SH-SY5Y (cell line): ENCODE data around the gene AIMP2.
"Not testable (repeated sequence)": the region's sequence is repeated elsewhere in the genome, so short reads cannot be mapped to it uniquely, and the experiment has no call there.

Experiments
- GATA2 ChIP-seq: IDR thresholded peaks from 2 replicates; pipeline ENCODE4 v1.6.1; 2011; ENCODE audit warnings: mild to moderate bottlenecking, low read depth, low read length
- GATA3 ChIP-seq: IDR thresholded peaks from 2 replicates; pipeline ENCODE4 v1.6.1; 2011; ENCODE audit warnings: low read depth, mild to moderate bottlenecking, low read length, moderate library complexity

AIMP2 gene

DNA sequence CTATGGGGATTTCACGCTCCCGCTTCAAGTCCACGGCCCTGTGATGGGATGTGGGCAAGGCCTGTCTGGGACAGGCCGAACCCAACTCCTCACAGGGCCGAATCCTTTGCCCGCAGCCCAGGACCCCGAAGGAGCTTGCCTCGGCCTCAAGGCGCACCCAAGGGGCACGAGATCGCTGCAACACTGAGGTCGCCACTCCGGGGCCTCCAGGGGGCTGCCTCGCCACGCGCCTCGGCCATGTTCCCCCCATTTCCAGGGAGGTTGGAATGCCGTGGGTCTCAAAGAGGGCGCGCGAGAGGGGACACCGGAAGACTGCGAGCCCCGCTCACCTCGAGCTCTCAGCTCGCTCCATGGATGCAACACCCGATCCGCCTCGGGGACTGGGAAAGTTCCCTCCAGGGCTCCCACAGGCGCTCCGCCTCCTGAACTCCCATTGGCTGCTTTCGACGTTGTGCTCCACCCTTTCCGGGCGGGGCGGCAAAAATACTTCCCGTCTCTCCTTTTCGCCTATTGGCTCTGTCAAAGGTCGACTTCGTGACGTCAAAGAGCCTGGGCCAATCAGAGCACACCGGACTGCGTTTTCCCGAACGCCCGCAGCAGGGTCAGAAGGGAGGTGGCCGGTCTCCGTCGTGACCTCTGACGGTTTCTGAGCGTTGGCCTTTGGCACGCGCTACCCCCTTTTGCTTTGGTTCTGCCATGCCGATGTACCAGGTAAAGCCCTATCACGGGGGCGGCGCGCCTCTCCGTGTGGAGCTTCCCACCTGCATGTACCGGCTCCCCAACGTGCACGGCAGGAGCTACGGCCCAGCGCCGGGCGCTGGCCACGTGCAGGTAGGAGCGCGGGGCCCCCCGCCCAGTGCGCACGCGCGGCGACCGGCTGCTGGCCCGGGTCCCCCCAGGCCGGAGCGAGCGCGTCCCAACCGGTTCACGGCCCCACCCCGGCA lies at the start of gene AIMP2, which contains the start of gene PMS2:
Gene AIMP2 (plus strand): TSS at position 605 of the 944 bp plus-strand sequence. CDS start 92 bp downstream, at position 697.
Gene PMS2 (minus strand): TSS at position 382 of the 944 bp plus-strand sequence. CDS start 30 bp downstream, at position 352.
- no peak for TF ChIP-seq GATA3
- no peak for TF ChIP-seq GATA2

DNA sequence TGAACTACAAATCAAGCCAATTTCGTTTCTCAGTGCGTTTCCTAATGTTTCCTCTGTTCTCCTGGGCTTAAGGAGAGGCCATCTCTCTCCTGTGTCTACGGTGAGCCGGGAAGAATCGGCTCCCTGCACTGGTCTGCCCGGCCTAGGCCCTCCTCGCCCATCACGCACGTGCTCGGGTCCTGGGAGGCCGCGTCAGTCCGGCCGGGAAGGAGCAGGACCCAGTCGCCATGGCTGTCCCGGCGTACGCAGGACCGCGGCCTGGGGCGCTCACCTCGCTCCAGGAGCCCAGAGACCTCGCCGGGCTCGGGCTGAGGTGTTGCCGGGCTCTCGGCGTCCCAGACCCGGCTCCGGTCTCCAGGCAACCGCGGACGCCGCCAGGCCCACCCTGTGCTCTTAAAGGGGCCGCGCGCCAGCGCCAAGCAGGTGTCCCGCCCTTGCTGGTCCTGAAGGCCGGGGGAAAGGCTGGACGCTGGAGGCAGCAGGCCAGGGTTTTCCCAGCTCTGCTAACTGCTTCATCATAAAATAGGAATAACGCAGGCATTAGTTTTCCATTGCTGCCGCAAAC lies 38.6 kb upstream of the AIMP2 start, which contains the start of gene RSPH10B:
Gene RSPH10B (minus strand): TSS at position 343 of the 565 bp plus-strand sequence. CDS start 3,573 bp downstream, outside the sequence.
- TF ChIP-seq GATA2, GATA3: not testable (repeated sequence)

DNA sequence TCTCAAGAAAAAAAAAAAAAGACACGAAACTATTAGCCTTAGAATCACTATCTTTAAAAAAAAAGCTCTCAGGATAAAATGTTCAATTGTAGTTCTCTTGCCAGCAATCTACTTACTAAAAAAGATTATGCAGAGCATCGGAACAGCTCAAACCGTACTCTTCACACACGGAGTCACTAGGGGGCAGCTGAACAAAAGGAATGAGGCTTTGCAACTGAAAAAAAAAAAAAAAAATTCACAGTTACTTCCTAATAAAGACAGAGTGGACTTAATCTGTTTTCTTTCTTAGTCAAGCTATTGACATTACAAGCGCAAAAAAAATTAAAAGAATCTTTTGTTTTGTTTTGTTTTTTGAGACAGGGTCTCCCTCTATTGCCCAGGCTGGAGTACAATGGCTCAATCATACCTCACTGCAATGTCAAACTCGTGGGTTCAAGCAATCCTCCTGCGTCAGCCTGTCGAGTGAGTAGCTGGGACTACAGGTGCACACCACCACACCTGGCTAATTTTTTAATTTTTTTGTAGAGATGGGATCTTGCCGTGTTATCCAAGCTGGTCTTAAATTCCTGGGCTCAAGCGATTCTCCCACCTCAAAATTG lies 11.8 kb upstream of the AIMP2 start:
- TF ChIP-seq GATA2 (no peak), GATA3 (no peak)

DNA sequence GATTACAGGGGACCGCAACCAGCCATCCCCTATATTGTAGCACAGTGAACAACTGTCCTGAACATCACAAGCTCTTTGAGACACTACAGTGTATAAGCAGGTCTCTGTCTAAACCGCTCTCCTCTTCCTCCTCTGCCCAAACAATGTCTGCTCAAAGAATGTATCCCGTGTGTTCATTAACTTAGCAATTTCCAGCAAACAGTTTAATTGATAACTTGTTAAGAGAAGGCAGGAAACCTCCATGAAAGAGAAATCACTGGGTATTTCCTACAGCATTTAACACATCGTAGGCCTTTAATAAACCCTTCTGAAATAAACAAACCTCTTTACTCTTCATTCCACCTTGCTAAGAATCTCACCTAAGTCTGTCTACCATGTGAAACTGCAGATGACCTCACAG lies 1.7 kb upstream of the AIMP2 start:
- no peak for TF ChIP-seq GATA2
- no peak for TF ChIP-seq GATA3

DNA sequence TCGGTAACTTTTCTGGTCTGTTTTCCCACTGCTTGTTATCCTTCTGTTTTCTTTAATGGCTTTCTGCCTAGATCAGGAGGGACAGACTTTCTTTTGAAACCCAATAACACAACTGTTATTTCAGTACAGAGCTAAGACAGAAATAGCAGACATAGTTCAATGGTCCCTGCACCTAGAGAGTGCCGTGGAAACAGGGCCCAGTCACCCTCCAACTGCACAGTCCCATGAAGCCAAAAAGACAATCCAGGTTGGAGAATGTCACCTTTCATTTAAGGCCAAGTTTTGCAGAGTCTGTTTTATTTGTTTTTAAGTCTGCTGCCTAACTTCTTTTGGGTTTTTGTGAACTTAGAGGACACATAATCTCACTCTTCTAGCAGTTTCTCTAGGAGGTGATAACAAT lies 2.5 kb downstream of the AIMP2 start:
- no peak for TF ChIP-seq GATA2
- no peak for TF ChIP-seq GATA3

DNA sequence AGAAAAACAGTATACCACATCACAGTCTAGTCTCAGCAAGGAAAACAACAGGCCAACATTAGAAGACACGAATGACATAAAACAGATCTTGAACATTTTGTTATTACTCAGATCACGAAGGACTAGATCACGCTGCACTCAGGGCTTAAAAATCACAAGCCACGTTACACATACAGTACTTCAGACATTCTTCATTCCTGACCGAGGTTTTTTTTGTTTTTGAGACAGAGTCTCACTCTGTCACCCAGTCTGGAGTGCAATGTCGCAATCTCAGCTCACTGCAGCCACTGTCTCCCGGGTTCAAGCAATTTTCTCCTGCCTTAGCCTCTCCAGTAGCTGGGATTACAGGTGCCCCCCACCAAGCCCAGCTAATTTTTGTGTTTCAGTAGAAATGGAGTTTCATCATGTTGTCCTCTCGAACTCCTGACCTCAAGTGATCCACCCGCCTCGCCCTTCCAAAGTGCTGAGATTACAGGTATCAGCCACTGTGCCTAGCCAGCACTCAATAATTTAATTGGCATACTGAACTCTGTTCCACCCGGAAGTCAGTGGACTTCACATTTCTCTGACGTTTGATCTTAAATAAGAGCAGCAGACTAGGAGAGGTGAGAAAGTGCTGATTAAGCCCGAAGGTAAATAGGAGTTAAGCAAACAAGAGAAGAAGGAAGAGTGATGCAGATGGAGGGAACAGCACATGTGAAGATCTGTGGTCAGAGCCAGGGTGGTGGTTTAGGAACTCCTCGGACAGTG lies 3.5 kb downstream of the AIMP2 start:
- TF ChIP-seq GATA3, result no peak
- no peak for TF ChIP-seq GATA2

DNA sequence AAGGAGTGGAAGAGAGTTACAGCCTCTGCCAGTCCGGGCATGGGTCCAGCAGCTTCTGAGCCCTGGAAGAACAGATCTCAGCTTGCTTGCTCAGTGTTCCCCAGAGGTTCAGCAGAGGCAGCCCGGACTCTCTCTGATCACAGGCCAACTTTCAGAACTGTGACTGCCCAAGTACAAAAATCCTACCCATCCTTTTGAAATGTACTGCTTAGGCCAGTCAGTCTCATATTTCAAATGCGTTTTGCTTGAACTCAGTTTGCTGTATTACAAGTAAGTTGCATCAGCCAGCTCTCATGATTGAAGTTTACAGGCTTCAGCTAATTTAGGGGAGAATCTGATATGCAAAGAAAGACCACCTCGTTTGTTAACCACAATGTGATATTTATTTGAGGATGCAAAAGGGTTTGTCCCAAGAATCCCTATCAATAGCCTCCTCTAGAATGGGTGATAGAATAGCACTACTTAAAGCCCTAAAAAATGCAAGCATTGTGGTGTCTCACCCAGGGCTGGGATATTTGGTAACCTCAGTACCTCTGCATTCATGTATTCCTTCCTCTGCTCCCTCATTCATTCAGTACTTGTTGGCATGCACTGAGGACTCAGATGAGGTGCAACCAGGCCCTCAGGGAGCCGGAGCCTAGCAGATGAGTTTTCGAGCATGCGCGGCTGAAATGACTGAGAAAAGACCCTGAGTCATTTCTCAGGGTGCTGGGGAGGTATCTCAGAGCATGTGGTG lies 7.0 kb downstream of the AIMP2 start:
- no peak for TF ChIP-seq GATA3
- TF ChIP-seq GATA2, result no peak

DNA sequence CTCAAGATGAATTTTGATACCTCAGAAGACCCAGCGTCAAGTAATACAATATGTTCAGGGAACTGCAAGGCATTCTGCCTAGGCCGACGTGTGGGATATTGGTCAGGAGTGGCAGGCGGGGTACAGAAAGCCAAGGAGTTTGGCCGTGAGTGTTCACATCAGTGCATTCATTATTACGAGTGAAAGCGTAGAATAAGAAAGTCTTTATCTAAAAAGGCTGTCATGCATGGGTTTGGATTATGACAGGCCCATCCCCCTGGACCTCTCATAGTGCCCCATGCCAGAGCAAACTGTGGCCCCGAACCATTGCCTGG lies 7.5 kb downstream of the AIMP2 start:
- TF ChIP-seq GATA3, result no peak
- no peak for TF ChIP-seq GATA2

DNA sequence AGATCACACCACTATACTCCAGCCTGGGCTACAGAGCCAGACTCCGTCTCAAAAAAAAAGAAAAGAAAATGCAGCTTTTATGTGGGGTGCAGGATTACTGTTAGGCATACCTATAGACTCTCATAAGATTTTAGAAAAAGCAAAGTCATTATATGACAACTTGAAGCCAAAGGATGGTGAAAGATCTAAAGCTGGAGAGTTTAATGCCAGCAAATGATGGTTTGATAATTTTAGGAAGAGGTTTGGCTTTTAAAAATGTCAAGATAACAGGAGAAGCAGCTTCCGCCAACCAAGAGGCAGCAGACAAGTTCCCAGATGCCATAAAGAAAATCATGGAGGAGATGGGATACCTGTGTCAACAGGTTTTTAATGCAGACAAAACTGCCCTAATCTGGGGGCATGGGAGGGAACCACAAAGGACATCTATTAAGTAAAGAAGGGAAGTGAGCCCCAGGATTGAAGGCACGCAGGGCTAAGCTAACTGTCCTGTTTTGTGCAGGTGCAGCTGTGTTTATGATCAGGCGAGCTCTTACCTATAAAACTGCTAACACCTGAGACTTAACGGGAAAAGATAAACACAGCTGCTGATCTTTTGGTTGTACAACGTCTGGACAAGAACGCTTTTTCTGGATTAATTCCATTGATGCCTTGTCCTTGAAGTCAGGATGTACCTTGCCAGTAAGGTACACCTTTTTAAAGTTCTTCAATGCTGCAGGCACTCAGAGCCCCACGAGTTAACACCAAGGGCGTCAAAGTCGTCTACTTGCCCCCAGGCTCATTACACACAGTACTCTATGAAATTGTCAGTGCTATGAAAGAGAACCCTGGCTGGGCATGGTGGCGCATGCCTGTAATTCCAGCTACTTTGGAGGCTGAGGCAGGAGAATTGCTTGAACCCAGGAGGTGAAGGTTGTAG lies 11.6 kb downstream of the AIMP2 start:
- TF ChIP-seq GATA3, result no peak
- TF ChIP-seq GATA2, result no peak

DNA sequence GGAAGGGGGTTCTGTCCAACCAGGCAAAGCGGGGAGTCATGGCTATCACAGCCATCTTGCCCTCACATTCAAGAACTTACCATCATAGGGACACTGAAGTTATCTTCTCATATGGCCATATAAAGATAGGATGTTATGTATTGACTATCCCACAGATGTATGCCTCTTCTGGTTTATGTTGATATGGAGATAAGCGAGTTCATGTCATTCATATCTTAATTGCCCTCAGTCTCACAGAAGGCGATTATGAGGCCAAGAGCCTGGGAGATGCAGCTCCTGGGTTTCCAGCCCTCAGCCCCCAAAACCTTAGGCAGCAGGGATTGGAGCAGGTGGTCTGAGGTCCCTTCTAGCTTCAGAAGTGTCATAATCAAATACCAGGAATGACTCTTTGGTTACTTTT lies 13.6 kb downstream of the AIMP2 start:
- TF ChIP-seq GATA2, result peak; percentile 34; the same call in 1 of the 2 replicates
- no peak; the same call in 1 of the 2 replicates for TF ChIP-seq GATA3

DNA sequence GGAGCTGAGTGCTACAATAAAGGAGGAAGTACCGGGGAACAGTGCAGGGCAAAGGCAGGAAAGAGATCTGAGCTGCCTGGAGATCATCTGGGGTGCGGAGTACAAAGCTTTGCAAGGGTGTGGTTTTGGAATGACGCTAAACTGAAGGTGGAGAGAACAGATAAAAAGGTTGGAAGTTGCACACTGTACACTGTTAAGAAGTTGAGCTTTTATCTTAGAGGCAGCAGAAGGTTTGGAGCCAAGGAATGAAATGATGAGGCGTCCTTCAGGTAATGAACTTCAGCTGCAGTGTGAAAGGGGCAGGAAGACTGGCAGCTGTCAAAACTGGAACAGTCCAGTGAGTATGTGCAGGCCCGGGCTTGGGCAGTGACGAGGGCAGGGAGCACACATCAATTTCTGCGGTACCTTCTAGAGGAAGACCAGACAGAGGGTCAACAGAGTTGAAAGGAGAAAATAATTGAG lies 14.9 kb downstream of the AIMP2 start:
- no peak for TF ChIP-seq GATA3
- no peak for TF ChIP-seq GATA2

DNA sequence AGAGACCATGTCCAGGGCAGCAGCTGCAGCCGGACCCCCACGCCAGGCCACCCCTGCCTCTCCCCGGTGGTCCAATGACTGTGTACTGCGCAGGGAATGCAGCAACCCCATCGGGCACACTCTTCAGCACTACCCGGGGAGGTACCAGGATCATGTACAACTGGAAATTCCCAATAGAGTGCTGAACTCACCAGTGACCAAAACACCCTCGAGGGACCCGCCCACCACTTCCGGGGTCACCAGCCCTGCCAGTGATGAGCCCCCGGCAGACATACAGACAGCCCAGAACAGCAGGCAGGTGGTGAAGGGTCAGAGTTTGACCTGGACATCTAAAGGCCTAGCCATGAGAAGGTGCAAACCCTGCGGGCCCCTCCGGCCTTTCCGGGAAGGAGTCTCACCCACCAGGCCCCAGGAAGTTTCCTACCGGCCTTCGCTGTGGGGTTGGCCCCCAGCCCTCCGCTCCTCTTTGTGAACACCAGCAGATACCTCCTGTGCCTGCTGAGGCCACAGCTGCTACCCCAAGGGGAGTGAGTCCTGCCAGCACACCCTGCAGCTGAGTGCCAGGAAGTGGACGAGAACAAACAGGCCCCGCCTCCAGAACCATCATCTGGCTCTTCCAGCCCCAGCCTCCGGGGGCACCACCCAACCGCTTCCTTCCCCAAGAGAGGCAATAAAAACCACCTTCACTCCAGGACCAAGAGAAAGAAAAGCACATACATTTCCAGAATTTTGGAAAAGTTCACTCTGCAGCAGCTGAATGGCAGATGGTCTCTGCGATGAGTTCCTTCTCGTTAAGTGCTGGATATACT lies 17.1 kb downstream of the AIMP2 start:
- TF ChIP-seq GATA3, result no peak
- TF ChIP-seq GATA2, result no peak
